Measurements from ENCODE around the gene RSRC2.

The RSRC2 gene

DNA sequence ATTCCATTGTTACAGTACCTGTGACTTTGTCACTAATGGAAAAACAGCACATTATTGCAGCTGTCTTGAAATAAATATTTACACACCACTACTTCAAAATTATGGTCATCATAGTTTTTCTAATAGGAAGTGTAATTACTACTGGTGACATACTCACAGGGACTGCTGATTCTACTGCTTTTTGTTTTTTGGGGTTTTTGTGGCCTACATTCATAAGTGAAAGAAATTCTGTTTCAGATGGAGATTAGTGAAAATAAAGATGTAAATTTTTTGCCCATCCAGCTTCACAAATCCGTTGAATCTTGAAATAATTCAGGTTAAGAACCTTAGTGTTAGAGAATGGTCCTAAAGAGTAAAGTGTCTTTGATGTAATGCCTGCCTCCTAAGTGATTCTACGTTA, 17.8 kb upstream of the RSRC2 start:
- Histone ChIP-seq H3K36me3 (ENCODE audit: control insufficient read depth in 2 of 2, insufficient read depth in 2 of 2, low read length in 2 of 2) (peaks cover 3 to 12% of the 10 kb centered on the region in 2 donors), H3K27ac (ENCODE audit: low read depth in 2 of 2, low read length in 2 of 2) (no peak overlapping the region), H3K4me1 (ENCODE audit: control insufficient read depth in 2 of 2, insufficient read depth in 2 of 2, low read length in 2 of 2) (no peaks in the 10 kb centered on the region), H3K9ac (ENCODE audit: low read depth in 1 of 2, low read length in 2 of 2) (no peak overlapping the region), H3K27me3 (ENCODE audit: control insufficient read depth in 2 of 2, insufficient read depth in 2 of 2, low read length in 2 of 2) (no peaks in the 10 kb centered on the region), H3K9me3 (ENCODE audit: control insufficient read depth in 2 of 2, low read length in 2 of 2) (no peaks in the 10 kb centered on the region), H3K4me3 (ENCODE audit: low read length in 2 of 2) (no peak overlapping the region)

- no peak overlapping the region for H3K27ac ChIP-seq (ENCODE audit: low read depth in 2 of 2, low read length in 2 of 2)
Observed at GRCh38 chr12:122538496-122538895, 11.8 kb upstream of the RSRC2 start.

DNA sequence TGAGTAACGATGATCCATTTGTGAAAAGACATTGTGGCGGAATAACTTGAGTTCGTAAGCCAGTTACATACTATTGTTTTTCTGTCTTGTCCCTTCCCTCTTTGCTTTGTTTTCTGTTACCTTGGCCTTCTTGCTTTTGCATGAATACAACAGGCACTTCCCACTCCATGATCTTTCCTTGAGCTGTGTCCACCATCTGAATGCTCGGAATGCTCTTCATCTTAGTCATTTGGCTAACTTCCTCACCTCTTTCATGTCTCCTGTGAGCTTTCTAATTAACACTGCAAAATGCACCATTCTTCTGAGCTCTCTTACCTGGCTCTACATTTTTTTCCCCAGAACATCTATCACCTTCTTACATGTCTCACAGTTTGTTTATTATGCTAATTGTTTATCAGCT, 10.3 kb upstream of the RSRC2 start:
- peaks cover 3 to 9% of the 10 kb centered on the region in 2 donors for H3K36me3 ChIP-seq (ENCODE audit: control insufficient read depth in 2 of 2, insufficient read depth in 2 of 2, low read length in 2 of 2)
- H3K27me3 ChIP-seq (ENCODE audit: control insufficient read depth in 2 of 2, insufficient read depth in 2 of 2, low read length in 2 of 2), result no peaks in the 10 kb centered on the region
- H3K4me1 ChIP-seq (ENCODE audit: control insufficient read depth in 2 of 2, insufficient read depth in 2 of 2, low read length in 2 of 2), result no peaks in the 10 kb centered on the region
- no peak overlapping the region for H3K9ac ChIP-seq (ENCODE audit: low read depth in 1 of 2, low read length in 2 of 2)
- H3K9me3 ChIP-seq (ENCODE audit: control insufficient read depth in 2 of 2, low read length in 2 of 2), result no peaks in the 10 kb centered on the region
- H3K4me3 ChIP-seq (ENCODE audit: low read length in 2 of 2), result no peak overlapping the region
- no peak overlapping the region for H3K27ac ChIP-seq (ENCODE audit: low read depth in 2 of 2, low read length in 2 of 2)

More at GRCh38 chr12:122538496-122538895, 11.8 kb upstream of the RSRC2 start:
- Histone ChIP-seq H3K4me3 (ENCODE audit: low read length in 2 of 2) (no peak overlapping the region), H3K27me3 (ENCODE audit: control insufficient read depth in 2 of 2, insufficient read depth in 2 of 2, low read length in 2 of 2) (no peaks in the 10 kb centered on the region), H3K4me1 (ENCODE audit: control insufficient read depth in 2 of 2, insufficient read depth in 2 of 2, low read length in 2 of 2) (no peaks in the 10 kb centered on the region), H3K9me3 (ENCODE audit: control insufficient read depth in 2 of 2, low read length in 2 of 2) (no peaks in the 10 kb centered on the region), H3K36me3 (ENCODE audit: control insufficient read depth in 2 of 2, insufficient read depth in 2 of 2, low read length in 2 of 2) (peaks cover 5 to 9% of the 10 kb centered on the region in 2 donors), H3K9ac (ENCODE audit: low read depth in 1 of 2, low read length in 2 of 2) (no peak overlapping the region)

- Histone ChIP-seq H3K27me3 (ENCODE audit: control insufficient read depth in 2 of 2, insufficient read depth in 2 of 2, low read length in 2 of 2) (no peaks in the 10 kb centered on the region), H3K36me3 (ENCODE audit: control insufficient read depth in 2 of 2, insufficient read depth in 2 of 2, low read length in 2 of 2) (peaks cover 3 to 9% of the 10 kb centered on the region in 2 donors), H3K9ac (ENCODE audit: low read depth in 1 of 2, low read length in 2 of 2) (no peak overlapping the region), H3K27ac (ENCODE audit: low read depth in 2 of 2, low read length in 2 of 2) (no peak overlapping the region), H3K4me1 (ENCODE audit: control insufficient read depth in 2 of 2, insufficient read depth in 2 of 2, low read length in 2 of 2) (no peaks in the 10 kb centered on the region), H3K9me3 (ENCODE audit: control insufficient read depth in 2 of 2, low read length in 2 of 2) (no peaks in the 10 kb centered on the region), H3K4me3 (ENCODE audit: low read length in 2 of 2) (no peak overlapping the region)
Observed at GRCh38 chr12:122533856-122534255, 7.1 kb upstream of the RSRC2 start.

GRCh38 chr12:122528992-122529391, 2.3 kb upstream of the RSRC2 start:
- peaks cover 14 to 20% of the 10 kb centered on the region in 2 donors for H3K4me1 ChIP-seq (ENCODE audit: control insufficient read depth in 2 of 2, insufficient read depth in 2 of 2, low read length in 2 of 2)

GRCh38 chr12:122528582-122528981, 1.8 kb upstream of the RSRC2 start:
- peaks cover 0 to 3% of the 10 kb centered on the region in 2 donors for H3K36me3 ChIP-seq (ENCODE audit: control insufficient read depth in 2 of 2, insufficient read depth in 2 of 2, low read length in 2 of 2)
- no peak overlapping the region for H3K27ac ChIP-seq (ENCODE audit: low read depth in 2 of 2, low read length in 2 of 2)
- H3K27me3 ChIP-seq (ENCODE audit: control insufficient read depth in 2 of 2, insufficient read depth in 2 of 2, low read length in 2 of 2), result no peaks in the 10 kb centered on the region
- peaks cover 15 to 24% of the 10 kb centered on the region in 2 donors for H3K4me1 ChIP-seq (ENCODE audit: control insufficient read depth in 2 of 2, insufficient read depth in 2 of 2, low read length in 2 of 2)
- H3K9me3 ChIP-seq (ENCODE audit: control insufficient read depth in 2 of 2, low read length in 2 of 2), result no peaks in the 10 kb centered on the region
- H3K4me3 ChIP-seq (ENCODE audit: low read length in 2 of 2), result no peak overlapping the region
- no peak overlapping the region for H3K9ac ChIP-seq (ENCODE audit: low read depth in 1 of 2, low read length in 2 of 2)

More at GRCh38 chr12:122528992-122529391, 2.3 kb upstream of the RSRC2 start:
- Histone ChIP-seq H3K9ac (ENCODE audit: low read depth in 1 of 2, low read length in 2 of 2) (no peak overlapping the region), H3K9me3 (ENCODE audit: control insufficient read depth in 2 of 2, low read length in 2 of 2) (no peaks in the 10 kb centered on the region), H3K27ac (ENCODE audit: low read depth in 2 of 2, low read length in 2 of 2) (no peak overlapping the region), H3K36me3 (ENCODE audit: control insufficient read depth in 2 of 2, insufficient read depth in 2 of 2, low read length in 2 of 2) (peaks cover 0 to 3% of the 10 kb centered on the region in 2 donors), H3K27me3 (ENCODE audit: control insufficient read depth in 2 of 2, insufficient read depth in 2 of 2, low read length in 2 of 2) (no peaks in the 10 kb centered on the region), H3K4me3 (ENCODE audit: low read length in 2 of 2) (no peak overlapping the region)

- H3K27ac ChIP-seq (ENCODE audit: low read depth in 2 of 2, low read length in 2 of 2), result peak overlapping the region; percentile 43
- peaks cover under 1 to 5% of the 10 kb centered on the region in 2 donors for H3K36me3 ChIP-seq (ENCODE audit: control insufficient read depth in 2 of 2, insufficient read depth in 2 of 2, low read length in 2 of 2)
- peak overlapping the region; percentile 79 to 92 for H3K4me3 ChIP-seq (ENCODE audit: low read length in 2 of 2)
- peaks cover 24 to 32% of the 10 kb centered on the region in 2 donors for H3K4me1 ChIP-seq (ENCODE audit: control insufficient read depth in 2 of 2, insufficient read depth in 2 of 2, low read length in 2 of 2)
- H3K27me3 ChIP-seq (ENCODE audit: control insufficient read depth in 2 of 2, insufficient read depth in 2 of 2, low read length in 2 of 2), result no peaks in the 10 kb centered on the region
- H3K9ac ChIP-seq (ENCODE audit: low read depth in 1 of 2, low read length in 2 of 2), result peak overlapping the region; percentile 66 to 83
- H3K9me3 ChIP-seq (ENCODE audit: control insufficient read depth in 2 of 2, low read length in 2 of 2), result no peaks in the 10 kb centered on the region
Observed at GRCh38 chr12:122527478-122527944, 775 bp upstream of the RSRC2 start.

DNA sequence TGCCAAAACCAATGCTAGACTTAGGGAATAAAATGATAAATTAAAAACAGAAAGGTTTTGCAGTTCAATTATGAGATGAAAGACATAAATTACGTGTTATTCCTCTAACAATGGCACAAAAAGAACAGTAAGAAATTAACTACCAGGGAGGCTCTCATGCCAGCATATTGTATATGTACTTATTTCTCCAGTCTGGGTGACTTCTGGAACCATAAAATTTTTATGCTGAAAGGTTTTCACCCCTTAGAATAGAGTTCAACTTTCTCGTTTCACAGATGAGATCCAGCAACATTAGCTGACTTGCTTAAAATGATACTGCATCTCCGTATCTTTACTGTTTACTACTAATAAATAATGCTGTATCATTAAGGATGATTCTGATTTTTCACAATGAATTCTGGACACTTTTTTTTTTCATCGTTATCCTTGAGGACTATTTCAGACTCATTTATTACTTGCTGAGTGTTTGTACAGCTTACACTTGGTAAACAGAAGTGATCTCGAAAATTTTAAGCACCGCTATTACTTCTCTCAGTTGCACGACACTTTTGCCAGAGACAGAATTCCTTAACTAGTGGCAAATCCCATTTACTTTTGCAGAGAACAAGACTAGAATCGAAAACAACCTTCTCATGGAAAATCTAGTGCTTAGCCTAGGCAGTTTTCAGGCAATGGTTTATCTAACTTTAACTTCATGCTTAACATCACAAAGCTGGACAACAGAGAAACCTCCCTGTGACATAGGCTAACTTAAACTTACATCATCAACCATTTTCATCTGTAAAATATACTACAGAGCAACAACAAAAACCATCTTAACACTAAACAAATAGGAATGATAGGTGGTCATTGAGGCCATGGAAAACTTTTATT, 2.7 kb downstream of the RSRC2 start:
- Histone ChIP-seq H3K4me3 (ENCODE audit: low read length in 2 of 2) (peak overlapping the region; percentile 39 to 56), H3K4me1 (ENCODE audit: control insufficient read depth in 2 of 2, insufficient read depth in 2 of 2, low read length in 2 of 2) (peaks cover 24 to 32% of the 10 kb centered on the region in 2 donors)

DNA sequence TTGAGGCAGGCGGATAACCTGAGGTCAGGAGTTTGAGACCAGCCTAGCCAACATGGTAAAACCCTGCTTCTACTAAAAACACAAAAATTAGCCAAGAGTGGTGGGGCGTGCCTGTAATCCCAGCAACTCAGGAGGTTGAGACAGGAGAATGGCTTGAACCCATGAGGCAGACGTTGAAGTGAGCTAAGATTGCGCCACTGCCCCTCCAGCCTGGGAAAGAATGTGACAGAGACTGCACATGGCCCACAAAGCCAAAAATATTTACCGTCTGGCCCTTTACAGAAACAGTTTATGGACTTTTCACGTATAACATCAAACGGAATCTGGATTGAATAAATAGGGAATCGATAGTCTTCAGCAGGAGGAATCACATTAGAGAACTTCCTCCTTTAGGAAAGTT, 3.5 kb downstream of the RSRC2 start:
- H3K9ac ChIP-seq (ENCODE audit: low read depth in 1 of 2, low read length in 2 of 2), result peak overlapping the region; percentile 3 to 31
- H3K27ac ChIP-seq (ENCODE audit: low read depth in 2 of 2, low read length in 2 of 2), result no peak overlapping the region
- no peaks in the 10 kb centered on the region for H3K9me3 ChIP-seq (ENCODE audit: control insufficient read depth in 2 of 2, low read length in 2 of 2)
- H3K4me1 ChIP-seq (ENCODE audit: control insufficient read depth in 2 of 2, insufficient read depth in 2 of 2, low read length in 2 of 2), result peaks cover 23 to 31% of the 10 kb centered on the region in 2 donors
- no peaks in the 10 kb centered on the region for H3K27me3 ChIP-seq (ENCODE audit: control insufficient read depth in 2 of 2, insufficient read depth in 2 of 2, low read length in 2 of 2)
- peak overlapping the region; percentile 28 to 56 for H3K4me3 ChIP-seq (ENCODE audit: low read length in 2 of 2)
- peaks cover 36 to 43% of the 10 kb centered on the region in 2 donors for H3K36me3 ChIP-seq (ENCODE audit: control insufficient read depth in 2 of 2, insufficient read depth in 2 of 2, low read length in 2 of 2)

More for the DNA sequence above, 2.7 kb downstream of the RSRC2 start:
- Histone ChIP-seq H3K9me3 (ENCODE audit: control insufficient read depth in 2 of 2, low read length in 2 of 2) (no peaks in the 10 kb centered on the region), H3K27ac (ENCODE audit: low read depth in 2 of 2, low read length in 2 of 2) (peak overlapping the region in 1 of 2 donors; percentile 1), H3K27me3 (ENCODE audit: control insufficient read depth in 2 of 2, insufficient read depth in 2 of 2, low read length in 2 of 2) (no peaks in the 10 kb centered on the region), H3K36me3 (ENCODE audit: control insufficient read depth in 2 of 2, insufficient read depth in 2 of 2, low read length in 2 of 2) (peaks cover 29 to 37% of the 10 kb centered on the region in 2 donors), H3K9ac (ENCODE audit: low read depth in 1 of 2, low read length in 2 of 2) (peak overlapping the region; percentile 26 to 44)

- Histone ChIP-seq H3K27ac (ENCODE audit: low read depth in 2 of 2, low read length in 2 of 2) (no peak overlapping the region), H3K9ac (ENCODE audit: low read depth in 1 of 2, low read length in 2 of 2) (no peak overlapping the region), H3K4me3 (ENCODE audit: low read length in 2 of 2) (no peak overlapping the region), H3K9me3 (ENCODE audit: control insufficient read depth in 2 of 2, low read length in 2 of 2) (no peaks in the 10 kb centered on the region), H3K27me3 (ENCODE audit: control insufficient read depth in 2 of 2, insufficient read depth in 2 of 2, low read length in 2 of 2) (no peaks in the 10 kb centered on the region), H3K4me1 (ENCODE audit: control insufficient read depth in 2 of 2, insufficient read depth in 2 of 2, low read length in 2 of 2) (peaks cover 16 to 21% of the 10 kb centered on the region in 2 donors), H3K36me3 (ENCODE audit: control insufficient read depth in 2 of 2, insufficient read depth in 2 of 2, low read length in 2 of 2) (peaks cover 61 to 67% of the 10 kb centered on the region in 2 donors)
Observed at GRCh38 chr12:122520676-122521075, 6.1 kb downstream of the RSRC2 start.
